ENCODE measurements around the gene TRABD2B.

DNA sequence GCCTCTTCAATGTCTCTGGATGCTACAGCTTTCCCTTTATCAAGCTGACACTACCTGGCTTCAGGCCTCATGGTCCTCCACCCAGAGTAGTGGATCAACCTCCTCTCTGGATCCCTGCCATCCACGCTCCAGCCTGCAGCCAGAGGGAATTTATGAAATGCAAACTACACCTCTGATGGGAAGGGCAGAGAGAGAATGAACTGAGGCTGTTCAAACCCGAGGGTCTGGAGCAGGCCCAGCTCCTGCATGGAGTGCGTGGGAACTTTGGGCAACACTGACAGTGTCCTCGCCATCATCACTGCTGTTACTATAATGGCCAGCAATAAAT, 157.8 kb downstream of the TRABD2B start:
- TF ChIP-seq ZFX (IDR thresholded peaks at IDR 0.05): no peak
- TF ChIP-seq, protein P1, sequence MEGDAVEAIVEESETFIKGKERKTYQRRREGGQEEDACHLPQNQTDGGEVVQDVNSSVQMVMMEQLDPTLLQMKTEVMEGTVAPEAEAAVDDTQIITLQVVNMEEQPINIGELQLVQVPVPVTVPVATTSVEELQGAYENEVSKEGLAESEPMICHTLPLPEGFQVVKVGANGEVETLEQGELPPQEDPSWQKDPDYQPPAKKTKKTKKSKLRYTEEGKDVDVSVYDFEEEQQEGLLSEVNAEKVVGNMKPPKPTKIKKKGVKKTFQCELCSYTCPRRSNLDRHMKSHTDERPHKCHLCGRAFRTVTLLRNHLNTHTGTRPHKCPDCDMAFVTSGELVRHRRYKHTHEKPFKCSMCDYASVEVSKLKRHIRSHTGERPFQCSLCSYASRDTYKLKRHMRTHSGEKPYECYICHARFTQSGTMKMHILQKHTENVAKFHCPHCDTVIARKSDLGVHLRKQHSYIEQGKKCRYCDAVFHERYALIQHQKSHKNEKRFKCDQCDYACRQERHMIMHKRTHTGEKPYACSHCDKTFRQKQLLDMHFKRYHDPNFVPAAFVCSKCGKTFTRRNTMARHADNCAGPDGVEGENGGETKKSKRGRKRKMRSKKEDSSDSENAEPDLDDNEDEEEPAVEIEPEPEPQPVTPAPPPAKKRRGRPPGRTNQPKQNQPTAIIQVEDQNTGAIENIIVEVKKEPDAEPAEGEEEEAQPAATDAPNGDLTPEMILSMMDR (IDR thresholded peaks at IDR 0.05 in 2 of 3, conservative IDR thresholded peaks at IDR 0.05 in 1 of 3; ENCODE audit: borderline replicate concordance in 1 of 3, insufficient read depth in 1 of 3, low read depth in 2 of 3, low read length in 2 of 3): no peak
- TF ChIP-seq POLR2A (IDR thresholded peaks at IDR 0.05; ENCODE audit: borderline replicate concordance, extremely low read depth, insufficient read depth, insufficient read length): no peak
- no peak for TF ChIP-seq EZH2phosphoT487 (IDR thresholded peaks at IDR 0.05; ENCODE audit: borderline replicate concordance)
- TF ChIP-seq, protein P2, sequence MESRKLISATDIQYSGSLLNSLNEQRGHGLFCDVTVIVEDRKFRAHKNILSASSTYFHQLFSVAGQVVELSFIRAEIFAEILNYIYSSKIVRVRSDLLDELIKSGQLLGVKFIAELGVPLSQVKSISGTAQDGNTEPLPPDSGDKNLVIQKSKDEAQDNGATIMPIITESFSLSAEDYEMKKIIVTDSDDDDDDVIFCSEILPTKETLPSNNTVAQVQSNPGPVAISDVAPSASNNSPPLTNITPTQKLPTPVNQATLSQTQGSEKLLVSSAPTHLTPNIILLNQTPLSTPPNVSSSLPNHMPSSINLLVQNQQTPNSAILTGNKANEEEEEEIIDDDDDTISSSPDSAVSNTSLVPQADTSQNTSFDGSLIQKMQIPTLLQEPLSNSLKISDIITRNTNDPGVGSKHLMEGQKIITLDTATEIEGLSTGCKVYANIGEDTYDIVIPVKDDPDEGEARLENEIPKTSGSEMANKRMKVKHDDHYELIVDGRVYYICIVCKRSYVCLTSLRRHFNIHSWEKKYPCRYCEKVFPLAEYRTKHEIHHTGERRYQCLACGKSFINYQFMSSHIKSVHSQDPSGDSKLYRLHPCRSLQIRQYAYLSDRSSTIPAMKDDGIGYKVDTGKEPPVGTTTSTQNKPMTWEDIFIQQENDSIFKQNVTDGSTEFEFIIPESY (IDR thresholded peaks at IDR 0.05; ENCODE audit: extremely low read depth, insufficient replicate concordance, low read length): no peak
- no peak for TF ChIP-seq RAD21 (IDR thresholded peaks at IDR 0.05; ENCODE audit: low read depth)
- TF ChIP-seq, protein P3, sequence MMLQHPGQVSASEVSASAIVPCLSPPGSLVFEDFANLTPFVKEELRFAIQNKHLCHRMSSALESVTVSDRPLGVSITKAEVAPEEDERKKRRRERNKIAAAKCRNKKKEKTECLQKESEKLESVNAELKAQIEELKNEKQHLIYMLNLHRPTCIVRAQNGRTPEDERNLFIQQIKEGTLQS (IDR thresholded peaks at IDR 0.05): no peak
- no peak for TF ChIP-seq ELF1 (IDR thresholded peaks at IDR 0.05; ENCODE audit: borderline replicate concordance, low read depth)
- no peak for TF ChIP-seq EZH2 (IDR thresholded peaks at IDR 0.05)

All from HCT116 (cell line).